Measurements from ENCODE around the gene LITAFD.

LITAFD gene

DNA sequence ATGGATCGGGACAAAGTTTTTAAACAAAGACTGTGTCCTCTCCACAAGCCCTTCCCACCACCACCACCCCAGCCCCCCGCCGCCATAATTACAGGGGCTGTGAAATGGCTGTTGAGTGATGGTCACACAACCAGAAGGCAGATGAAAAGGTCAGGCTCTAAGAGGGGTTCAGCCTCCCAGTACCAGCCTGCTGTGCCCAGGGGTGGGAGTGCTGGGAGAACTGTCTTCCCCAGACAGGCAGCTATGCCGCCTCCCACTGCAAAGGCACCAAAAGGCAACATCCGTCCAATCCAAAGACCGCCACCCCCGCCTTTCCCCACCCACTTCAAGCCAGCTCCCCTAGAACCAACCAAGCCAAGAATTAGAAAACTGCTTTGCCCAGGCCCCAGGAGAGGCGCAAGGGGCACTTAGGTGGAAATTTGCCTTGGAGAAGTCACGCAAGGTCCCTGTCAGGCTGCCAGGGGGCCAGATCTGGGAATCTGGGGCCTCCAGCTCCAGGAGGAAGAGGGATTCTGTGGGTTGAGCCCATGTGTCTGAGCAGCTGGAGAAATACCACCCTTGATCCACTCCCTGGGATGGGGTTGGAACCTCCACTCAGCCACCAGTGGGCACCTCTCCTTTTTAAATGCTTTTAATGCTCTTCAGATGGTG lies 27.7 kb upstream of the LITAFD start:
- no peak for DNase-seq
- H3K9me3 Mint-ChIP-seq = no peaks in the 10 kb centered on the region
- no peak overlapping the region for H3K4me3 Mint-ChIP-seq
- H3K4me1 Mint-ChIP-seq = peaks cover 18% of the 10 kb centered on the region
- TF ChIP-seq CTCF (IDR thresholded peaks at IDR 0.05) = no peak
- H3K27me3 Mint-ChIP-seq (ENCODE audit: low read depth, poor library complexity) = peaks cover 5% of the 10 kb centered on the region
- no peak overlapping the region for H3K27ac Mint-ChIP-seq
- H3K36me3 Mint-ChIP-seq (ENCODE audit: low read depth) = peaks cover 63% of the 10 kb centered on the region

DNA sequence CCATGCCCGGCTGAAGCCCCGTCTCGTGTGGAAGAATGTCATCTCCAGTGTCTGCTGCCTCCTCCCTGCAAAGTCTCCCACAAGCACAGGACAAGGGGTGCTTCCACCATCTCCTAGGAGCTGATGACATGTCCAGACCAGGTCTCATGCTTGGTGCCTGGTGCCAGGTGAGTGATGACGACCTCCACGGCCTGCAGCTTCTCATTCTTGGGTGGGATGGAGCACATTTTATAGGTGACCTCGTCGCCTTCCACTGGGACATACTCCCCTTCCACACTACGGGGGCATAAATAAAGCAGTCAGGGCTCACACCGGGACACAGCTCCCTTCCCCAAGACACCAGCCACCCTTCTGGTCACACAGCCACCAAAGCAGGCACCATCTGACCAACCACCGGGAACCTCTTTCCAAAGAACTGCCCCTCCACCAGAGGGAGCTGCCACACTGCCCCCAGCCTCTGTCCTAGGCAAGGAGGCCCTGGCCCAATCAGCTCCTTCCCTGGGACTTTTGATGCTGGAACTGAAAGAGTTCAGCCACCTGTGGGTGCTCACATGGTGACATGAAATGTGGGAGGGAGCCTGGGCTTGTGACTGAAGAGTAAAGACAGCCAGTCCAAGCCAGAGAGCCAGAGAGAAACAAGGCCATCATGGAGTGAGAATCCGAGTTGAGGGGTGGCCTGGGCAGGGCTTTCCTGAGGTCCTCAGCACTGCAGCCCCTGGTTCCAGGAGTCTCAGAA lies 26.9 kb upstream of the LITAFD start:
- peak overlapping the region; percentile 87 for H3K27ac Mint-ChIP-seq
- peaks cover 5% of the 10 kb centered on the region for H3K27me3 Mint-ChIP-seq (ENCODE audit: low read depth, poor library complexity)
- no peak overlapping the region for H3K4me3 Mint-ChIP-seq
- no peak for TF ChIP-seq CTCF (IDR thresholded peaks at IDR 0.05)
- H3K9me3 Mint-ChIP-seq = no peaks in the 10 kb centered on the region
- DNase-seq = no peak
- H3K4me1 Mint-ChIP-seq = peaks cover 11% of the 10 kb centered on the region
- peaks cover 62% of the 10 kb centered on the region for H3K36me3 Mint-ChIP-seq (ENCODE audit: low read depth)

- TF ChIP-seq CTCF (IDR thresholded peaks at IDR 0.05) = no peak
- Mint-ChIP-seq H3K36me3 (ENCODE audit: low read depth) (peaks cover 55% of the 10 kb centered on the region), H3K4me1 (peaks cover 5% of the 10 kb centered on the region), H3K9me3 (no peaks in the 10 kb centered on the region), H3K27me3 (ENCODE audit: low read depth, poor library complexity) (peaks cover 2% of the 10 kb centered on the region), H3K27ac (no peak overlapping the region), H3K4me3 (no peak overlapping the region)
- DNase-seq = no peak
Observed at GRCh38 chr16:8855972-8856371, 26.2 kb upstream of the LITAFD start.

- H3K4me3 Mint-ChIP-seq = no peak overlapping the region
- H3K36me3 Mint-ChIP-seq (ENCODE audit: low read depth) = peaks cover 46% of the 10 kb centered on the region
- peaks cover 29% of the 10 kb centered on the region for H3K4me1 Mint-ChIP-seq
- no peaks in the 10 kb centered on the region for H3K9me3 Mint-ChIP-seq
- DNase-seq = no peak
- H3K27me3 Mint-ChIP-seq (ENCODE audit: low read depth, poor library complexity) = no peaks in the 10 kb centered on the region
- TF ChIP-seq CTCF (IDR thresholded peaks at IDR 0.05) = no peak
- peak overlapping the region; percentile 68 for H3K27ac Mint-ChIP-seq
Observed at GRCh38 chr16:8858994-8859912, 22.9 kb upstream of the LITAFD start.

DNA sequence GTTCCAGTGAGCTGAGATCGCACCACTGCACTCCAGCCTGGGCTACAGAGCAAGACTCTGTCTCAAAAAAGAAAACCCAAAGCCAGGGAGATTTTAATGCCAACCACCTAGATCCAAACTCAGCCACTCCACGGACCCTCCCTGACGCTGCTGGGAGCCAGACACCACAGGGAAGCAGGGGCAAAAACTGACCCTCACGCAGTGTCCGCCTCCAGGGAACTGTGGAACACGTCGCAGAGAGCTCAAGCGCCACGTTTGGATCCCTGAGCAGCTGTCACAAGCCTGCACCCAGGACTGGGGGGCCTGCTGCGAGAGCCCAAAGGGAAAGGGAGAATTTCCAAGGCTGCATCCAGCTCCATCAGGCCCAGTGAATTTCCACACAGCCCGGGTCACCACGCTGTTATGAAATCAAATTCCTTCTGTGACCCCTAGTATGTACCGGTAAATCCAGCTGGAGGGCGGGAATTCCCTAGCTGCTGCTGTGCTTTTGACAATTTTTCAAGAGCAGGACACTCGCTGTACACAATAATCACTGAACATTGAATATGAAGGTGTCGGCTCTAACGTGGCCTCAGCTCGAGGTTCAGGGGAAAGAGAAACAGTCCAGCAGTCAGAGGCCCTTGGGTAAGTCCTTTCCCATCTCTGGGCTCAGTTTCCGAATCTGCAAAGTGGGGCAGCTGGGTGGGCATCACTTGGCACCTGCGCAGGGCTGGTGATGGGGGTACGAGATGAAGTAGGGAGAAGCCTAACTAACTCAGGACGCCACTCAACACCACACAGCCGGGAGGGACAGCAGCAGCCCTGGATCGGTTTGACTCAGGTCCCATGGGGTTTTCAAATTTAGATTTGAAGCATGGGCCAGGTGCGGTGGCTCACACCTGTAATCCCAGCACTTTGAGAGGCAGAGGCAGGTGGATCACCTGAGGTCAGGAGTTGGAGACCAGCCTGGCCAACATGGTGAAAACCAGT lies 22.0 kb upstream of the LITAFD start:
- Mint-ChIP-seq H3K4me1 (peaks cover 37% of the 10 kb centered on the region), H3K27ac (no peak overlapping the region), H3K4me3 (no peak overlapping the region), H3K9me3 (no peaks in the 10 kb centered on the region), H3K27me3 (ENCODE audit: low read depth, poor library complexity) (no peaks in the 10 kb centered on the region), H3K36me3 (ENCODE audit: low read depth) (peaks cover 42% of the 10 kb centered on the region)
- TF ChIP-seq CTCF (IDR thresholded peaks at IDR 0.05) = no peak
- DNase-seq = no peak
